Prostate gland (tissue), 2 donors: ENCODE data around the gene HCK.
"Not testable (repeated sequence)": the region's sequence is repeated elsewhere in the genome, so short reads cannot be mapped to it uniquely, and the experiment has no call there.

Experiments used
- CTCF ChIP-seq, 4 experiments: fragments of 200-600 bp in 2 of 4; fragments of 450-650 bp in 2 of 4; sonication (generic) in 2 of 4; IDR thresholded peaks; 1 replicate in 3 of 4; 2 replicates in 1 of 4; pipeline ENCODE4 v1.5.1; 2016 to 2019; ENCODE audit warnings: antibody characterized with exemption in 4 of 4, mild to moderate bottlenecking in 2 of 4, moderate library complexity in 2 of 4
- POLR2A ChIP-seq: fragments of 450-650 bp; IDR thresholded peaks from one replicate; pipeline ENCODE4 v1.6.1; 2016; ENCODE audit warnings: antibody characterized with exemption, mild to moderate bottlenecking
- POLR2AphosphoS5 ChIP-seq: sonication (generic); formaldehyde crosslinking; IDR thresholded peaks from one replicate; pipeline ENCODE4 v1.6.1; 2017; ENCODE audit warnings: antibody characterized with exemption

- TF ChIP-seq CTCF (IDR thresholded peaks at IDR 0.05); POLR2AphosphoS5; POLR2A: not testable (repeated sequence)
Measured at GRCh38 chr20:32121908-32122307, 69.9 kb downstream of the HCK start.
